ENCODE results near the gene MMS19.
"Not testable (repeated sequence)": the region's sequence is repeated elsewhere in the genome, so short reads cannot be mapped to it uniquely, and the experiment has no call there.

MMS19 gene

DNA sequence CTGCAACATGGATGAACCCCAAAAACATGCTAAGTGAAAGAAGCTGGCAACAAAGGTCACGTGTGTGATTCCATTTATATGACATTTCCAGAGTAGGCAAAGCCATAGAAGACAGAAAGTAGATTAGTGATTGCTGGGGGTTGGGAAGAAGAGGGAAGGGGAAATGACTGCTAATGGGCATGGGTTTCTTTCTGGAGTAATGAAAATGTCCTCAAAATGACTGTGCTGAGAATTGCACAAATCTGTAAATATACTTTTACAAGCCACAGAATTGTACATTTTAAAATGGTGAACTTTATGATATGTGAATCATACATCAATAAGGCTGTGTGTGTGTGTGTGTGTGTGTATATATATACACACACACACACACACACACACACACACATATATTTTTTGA, 15.8 kb downstream of the MMS19 start:
- no peaks in the 10 kb centered on the region for H4K20me1 ChIP-seq (ENCODE audit: control insufficient read depth, insufficient read depth, low read depth, low read length)
- peaks cover 34% of the 10 kb centered on the region for H3K79me2 ChIP-seq (ENCODE audit: control insufficient read depth, low read length)
- no peak overlapping the region for H3K4me2 ChIP-seq (ENCODE audit: low read length)
- H3K9me2 ChIP-seq (replicated peaks; ENCODE audit: control insufficient read depth, low read length) = no peaks in the 10 kb centered on the region
- TF ChIP-seq, protein P1, sequence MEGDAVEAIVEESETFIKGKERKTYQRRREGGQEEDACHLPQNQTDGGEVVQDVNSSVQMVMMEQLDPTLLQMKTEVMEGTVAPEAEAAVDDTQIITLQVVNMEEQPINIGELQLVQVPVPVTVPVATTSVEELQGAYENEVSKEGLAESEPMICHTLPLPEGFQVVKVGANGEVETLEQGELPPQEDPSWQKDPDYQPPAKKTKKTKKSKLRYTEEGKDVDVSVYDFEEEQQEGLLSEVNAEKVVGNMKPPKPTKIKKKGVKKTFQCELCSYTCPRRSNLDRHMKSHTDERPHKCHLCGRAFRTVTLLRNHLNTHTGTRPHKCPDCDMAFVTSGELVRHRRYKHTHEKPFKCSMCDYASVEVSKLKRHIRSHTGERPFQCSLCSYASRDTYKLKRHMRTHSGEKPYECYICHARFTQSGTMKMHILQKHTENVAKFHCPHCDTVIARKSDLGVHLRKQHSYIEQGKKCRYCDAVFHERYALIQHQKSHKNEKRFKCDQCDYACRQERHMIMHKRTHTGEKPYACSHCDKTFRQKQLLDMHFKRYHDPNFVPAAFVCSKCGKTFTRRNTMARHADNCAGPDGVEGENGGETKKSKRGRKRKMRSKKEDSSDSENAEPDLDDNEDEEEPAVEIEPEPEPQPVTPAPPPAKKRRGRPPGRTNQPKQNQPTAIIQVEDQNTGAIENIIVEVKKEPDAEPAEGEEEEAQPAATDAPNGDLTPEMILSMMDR (IDR thresholded peaks at IDR 0.05; ENCODE audit: low read depth, low read length, poor library complexity, severe bottlenecking) = no peak
- no peak for TF ChIP-seq EZH2phosphoT487 (IDR thresholded peaks at IDR 0.05; ENCODE audit: borderline replicate concordance, low read length)
- no peaks in the 10 kb centered on the region for H3K27me3 ChIP-seq (ENCODE audit: control insufficient read depth, low read length)
- no peak overlapping the region for H3K4me3 ChIP-seq (ENCODE audit: low read length)
- no peak overlapping the region for H3K27ac ChIP-seq (ENCODE audit: low read depth, low read length)
- no peaks in the 10 kb centered on the region for H3K4me1 ChIP-seq (ENCODE audit: control insufficient read depth, low read length)
- peaks cover 69% of the 10 kb centered on the region for H3K36me3 ChIP-seq (ENCODE audit: control insufficient read depth, low read length)
- no peaks in the 10 kb centered on the region for H3F3A ChIP-seq (ENCODE audit: control insufficient read depth, insufficient read depth)
- no peaks in the 10 kb centered on the region for H3K9me3 ChIP-seq (ENCODE audit: control insufficient read depth, insufficient read depth, low read length)

DNA sequence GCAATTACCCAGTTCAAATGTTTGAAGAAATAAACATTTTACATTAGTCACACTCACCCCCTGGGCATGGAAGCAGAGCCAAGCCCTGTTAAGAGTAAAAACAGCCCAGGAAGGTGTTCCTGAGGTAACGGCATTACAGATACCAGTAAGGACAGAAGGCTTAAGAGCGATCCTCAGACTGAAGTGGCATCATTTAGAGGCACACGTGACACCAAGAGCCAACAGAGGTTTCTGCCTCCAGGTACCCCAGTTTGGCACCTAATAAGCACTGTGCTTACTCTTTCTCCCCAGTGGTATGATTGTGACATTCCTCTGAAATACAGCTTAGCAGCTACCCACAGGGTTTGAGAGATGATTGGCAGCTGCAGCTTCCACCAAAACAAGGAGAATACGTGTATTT, 17.2 kb downstream of the MMS19 start:
- TF ChIP-seq EZH2phosphoT487 (IDR thresholded peaks at IDR 0.05; ENCODE audit: borderline replicate concordance, low read length) = no peak
- TF ChIP-seq, protein P1 (IDR thresholded peaks at IDR 0.05; ENCODE audit: low read depth, low read length, poor library complexity, severe bottlenecking) = no peak
- no peaks in the 10 kb centered on the region for H3K27me3 ChIP-seq (ENCODE audit: control insufficient read depth, low read length)
- H3F3A ChIP-seq (ENCODE audit: control insufficient read depth, insufficient read depth) = no peaks in the 10 kb centered on the region
- H3K9me2 ChIP-seq (replicated peaks; ENCODE audit: control insufficient read depth, low read length) = no peaks in the 10 kb centered on the region
- H3K4me2 ChIP-seq (ENCODE audit: low read length) = no peak overlapping the region
- H3K79me2 ChIP-seq (ENCODE audit: control insufficient read depth, low read length) = peaks cover 23% of the 10 kb centered on the region
- H3K4me3 ChIP-seq (ENCODE audit: low read length) = no peak overlapping the region
- no peaks in the 10 kb centered on the region for H3K4me1 ChIP-seq (ENCODE audit: control insufficient read depth, low read length)
- no peak overlapping the region for H3K27ac ChIP-seq (ENCODE audit: low read depth, low read length)
- no peaks in the 10 kb centered on the region for H4K20me1 ChIP-seq (ENCODE audit: control insufficient read depth, insufficient read depth, low read depth, low read length)
- H3K36me3 ChIP-seq (ENCODE audit: control insufficient read depth, low read length) = peaks cover 77% of the 10 kb centered on the region
- H3K9me3 ChIP-seq (ENCODE audit: control insufficient read depth, insufficient read depth, low read length) = no peaks in the 10 kb centered on the region

DNA sequence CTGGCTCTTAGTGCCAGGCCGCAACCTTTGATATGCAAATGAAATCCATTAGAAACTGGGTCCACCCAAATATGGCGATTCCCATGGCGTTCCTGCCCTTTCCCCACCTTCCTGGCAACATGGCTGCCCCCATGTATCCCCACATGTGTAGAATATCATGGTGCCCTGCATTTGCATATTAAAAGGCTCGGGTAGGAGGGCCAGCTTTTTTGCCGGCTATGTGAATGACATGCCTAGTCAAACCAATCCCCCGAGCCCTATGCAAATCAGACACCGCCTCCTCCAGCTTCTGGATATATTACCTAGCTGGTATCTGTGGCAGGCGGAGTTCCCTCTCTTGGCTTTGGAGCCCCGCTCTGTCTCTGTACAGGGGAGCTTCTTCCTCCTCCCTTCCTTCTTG, 18.3 kb downstream of the MMS19 start:
- no peak overlapping the region for H3K27ac ChIP-seq (ENCODE audit: low read depth, low read length)
- no peaks in the 10 kb centered on the region for H3F3A ChIP-seq (ENCODE audit: control insufficient read depth, insufficient read depth)
- H3K27me3 ChIP-seq (ENCODE audit: control insufficient read depth, low read length) = no peaks in the 10 kb centered on the region
- H3K9me2 ChIP-seq (replicated peaks; ENCODE audit: control insufficient read depth, low read length) = no peaks in the 10 kb centered on the region
- H3K9me3 ChIP-seq (ENCODE audit: control insufficient read depth, insufficient read depth, low read length) = no peaks in the 10 kb centered on the region
- H3K36me3 ChIP-seq (ENCODE audit: control insufficient read depth, low read length) = peaks cover 83% of the 10 kb centered on the region
- H3K79me2 ChIP-seq (ENCODE audit: control insufficient read depth, low read length) = peaks cover 16% of the 10 kb centered on the region
- TF ChIP-seq, protein P1 (IDR thresholded peaks at IDR 0.05; ENCODE audit: low read depth, low read length, poor library complexity, severe bottlenecking) = no peak
- no peak for TF ChIP-seq EZH2phosphoT487 (IDR thresholded peaks at IDR 0.05; ENCODE audit: borderline replicate concordance, low read length)
- no peaks in the 10 kb centered on the region for H4K20me1 ChIP-seq (ENCODE audit: control insufficient read depth, insufficient read depth, low read depth, low read length)
- H3K4me3 ChIP-seq (ENCODE audit: low read length) = no peak overlapping the region
- no peaks in the 10 kb centered on the region for H3K4me1 ChIP-seq (ENCODE audit: control insufficient read depth, low read length)
- no peak overlapping the region for H3K4me2 ChIP-seq (ENCODE audit: low read length)

- H3K9me3 ChIP-seq (ENCODE audit: control insufficient read depth, insufficient read depth, low read length); H3K27me3 ChIP-seq (ENCODE audit: control insufficient read depth, low read length); H3F3A ChIP-seq (ENCODE audit: control insufficient read depth, insufficient read depth); H3K4me3 ChIP-seq (ENCODE audit: low read length); H3K4me1 ChIP-seq (ENCODE audit: control insufficient read depth, low read length); H3K9me2 ChIP-seq (replicated peaks; ENCODE audit: control insufficient read depth, low read length); H4K20me1 ChIP-seq (ENCODE audit: control insufficient read depth, insufficient read depth, low read depth, low read length); H3K27ac ChIP-seq (ENCODE audit: low read depth, low read length); H3K4me2 ChIP-seq (ENCODE audit: low read length): not testable (repeated sequence)
- peaks cover 88% of the 10 kb centered on the region for H3K36me3 ChIP-seq (ENCODE audit: control insufficient read depth, low read length)
- H3K79me2 ChIP-seq (ENCODE audit: control insufficient read depth, low read length) = peaks cover 11% of the 10 kb centered on the region
Observed at GRCh38 chr10:97479410-97479809, 18.8 kb downstream of the MMS19 start.
